ENCODE results near the gene GFI1B.

GRCh38 chr9:132943651-132944293 lies 34.7 kb upstream of the GFI1B start:
- TF ChIP-seq CTCF (conservative IDR thresholded peaks at IDR 0.05; ENCODE audit: low read depth, low read length) (no peak), EZH2 (IDR thresholded peaks at IDR 0.05; ENCODE audit: borderline replicate concordance, low read depth, low read length, poor library complexity, severe bottlenecking) (no peak)

All from A673 (cell line).